ENCODE measurements around the gene GSTA2.
"Not testable (repeated sequence)": the region's sequence is repeated elsewhere in the genome, so short reads cannot be mapped to it uniquely, and the experiment has no call there.

The GSTA2 gene

DNA sequence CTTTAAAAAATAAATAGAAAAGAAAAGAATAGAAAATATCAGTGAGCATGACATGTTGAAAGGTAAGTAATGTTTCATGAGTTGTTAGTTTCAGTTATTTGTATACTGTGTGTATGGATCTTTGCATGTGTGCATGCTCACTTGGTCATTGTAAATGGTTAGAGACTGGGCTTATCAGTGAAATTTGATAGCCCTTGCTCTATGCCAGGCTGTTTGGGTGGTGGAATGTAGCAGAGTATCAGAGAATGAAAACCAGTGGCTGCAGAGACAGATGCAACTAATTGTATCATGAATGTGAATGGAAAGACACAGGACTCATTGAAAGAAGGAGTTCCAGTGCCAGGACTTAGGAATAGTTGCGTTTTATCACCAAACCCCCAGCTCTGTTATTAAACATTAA, 4.2 kb downstream of the GSTA2 start:
- FAIRE-seq: no peak

DNA sequence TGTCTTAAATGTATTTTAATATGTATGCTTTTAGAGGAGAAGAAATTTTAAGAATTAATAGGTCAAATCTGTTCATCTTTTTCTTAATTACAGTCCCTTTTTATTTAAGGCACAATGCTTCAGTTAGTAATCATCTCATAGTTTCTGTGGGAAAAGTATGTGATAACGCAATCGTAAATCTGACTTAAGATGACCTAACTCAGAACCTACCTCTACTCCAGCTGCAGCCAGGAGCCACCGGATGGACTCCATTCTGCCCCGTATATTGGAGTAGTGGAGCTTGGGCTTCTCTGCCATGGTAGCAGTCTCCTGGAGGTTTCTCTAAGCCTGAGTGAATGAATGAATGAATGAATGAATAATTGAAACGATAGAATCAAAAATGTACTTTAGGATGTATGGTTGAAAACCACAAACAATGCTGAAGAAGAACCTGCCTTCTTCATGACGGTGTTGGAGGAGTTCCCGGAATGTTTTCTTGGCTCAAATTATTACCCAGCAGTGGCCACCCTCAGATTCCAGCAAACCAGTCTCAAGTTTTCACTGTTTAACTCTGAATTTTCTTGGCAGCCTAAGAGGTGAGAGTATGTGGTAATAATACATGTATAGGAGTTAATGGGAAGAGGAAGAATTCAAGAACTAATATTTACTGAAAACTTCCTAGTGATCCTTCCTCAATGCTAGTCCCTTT, 5.5 kb downstream of the GSTA2 start:
- FAIRE-seq: not testable (repeated sequence)

DNA sequence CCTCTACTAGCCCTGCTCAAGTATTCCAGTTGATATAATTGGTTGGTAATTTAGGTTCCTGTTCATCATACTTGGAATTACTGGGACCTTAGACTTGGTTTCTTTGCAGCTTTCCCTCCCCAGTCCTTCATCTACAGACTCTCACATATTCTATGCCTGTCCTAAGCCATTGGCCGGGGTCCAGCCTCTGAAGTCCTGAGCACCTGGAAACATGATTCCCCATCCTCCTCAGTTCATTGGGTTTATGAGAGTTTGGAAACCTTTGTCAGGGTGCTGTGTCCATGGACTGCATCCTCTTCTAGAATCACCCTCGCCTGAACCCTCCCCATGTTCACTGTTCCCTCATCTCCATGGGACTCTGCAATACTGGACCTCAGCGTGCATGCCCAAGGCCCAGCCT, 8.8 kb downstream of the GSTA2 start:
- FAIRE-seq: no peak

DNA sequence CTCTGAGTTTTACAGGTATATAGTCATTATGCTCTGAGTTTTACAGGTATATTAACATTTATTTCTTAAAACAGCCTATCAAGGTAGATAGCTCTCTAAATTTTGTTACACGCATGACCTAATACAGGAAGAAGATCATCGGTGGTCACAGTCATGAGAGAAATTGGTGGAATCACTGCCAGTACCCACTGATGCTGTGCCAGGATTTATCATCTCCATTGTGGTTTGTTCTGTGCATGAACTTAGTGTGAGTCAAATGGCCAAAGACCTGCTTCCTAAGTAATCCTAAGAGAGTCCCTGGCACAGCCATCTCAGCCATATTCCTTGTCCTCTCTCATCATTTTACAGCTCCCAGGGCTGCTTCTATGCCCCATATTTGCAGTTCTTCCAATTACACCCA, 10.1 kb downstream of the GSTA2 start:
- FAIRE-seq: not testable (repeated sequence)

DNA sequence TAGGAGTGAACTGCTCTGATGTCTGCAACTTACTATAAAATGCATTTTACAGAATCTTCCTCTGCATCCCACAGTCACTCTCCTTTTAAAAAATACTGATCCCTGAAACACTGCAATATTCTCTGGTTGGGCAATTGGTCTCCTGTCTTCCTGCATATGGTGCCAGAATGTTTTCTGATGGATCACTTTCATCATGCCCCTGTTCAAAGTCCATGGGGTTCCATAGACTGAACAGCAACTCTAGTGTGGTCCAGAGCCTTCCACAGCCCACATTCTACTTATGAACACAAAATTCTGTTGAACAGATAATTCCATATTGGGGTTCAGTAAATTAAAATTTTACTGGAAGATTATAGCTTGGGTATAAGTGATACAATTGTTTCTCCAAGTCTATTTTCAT, 11.0 kb downstream of the GSTA2 start:
- FAIRE-seq: no peak

DNA sequence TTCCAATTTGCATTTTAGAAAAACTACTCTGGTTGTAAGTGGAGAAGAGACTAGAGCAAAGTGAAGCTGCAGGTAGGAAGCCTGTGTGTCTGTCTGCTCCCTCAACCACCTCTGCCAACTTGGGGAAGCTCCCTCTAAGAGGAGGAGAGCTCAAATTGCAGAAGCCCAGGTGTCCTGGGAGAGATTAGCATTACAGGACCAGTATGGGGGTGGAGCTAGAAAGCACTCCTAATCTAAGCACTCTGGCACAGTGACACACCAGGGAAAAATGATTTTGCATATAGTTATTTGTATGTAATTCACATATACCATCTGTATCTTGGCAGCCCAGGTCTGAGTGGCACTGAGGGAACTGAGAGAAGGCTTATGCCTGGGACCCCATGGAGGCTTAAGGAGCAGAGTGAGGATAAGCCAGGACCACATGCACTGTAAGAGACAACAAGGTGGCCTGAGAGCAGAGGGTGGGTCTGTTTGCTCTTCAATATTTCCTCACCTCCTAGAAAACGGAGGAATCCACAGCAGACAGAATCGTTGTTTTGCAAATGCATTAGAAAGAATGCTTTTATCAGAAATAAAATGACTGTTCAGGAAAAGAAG, 13.6 kb downstream of the GSTA2 start:
- FAIRE-seq: no peak

DNA sequence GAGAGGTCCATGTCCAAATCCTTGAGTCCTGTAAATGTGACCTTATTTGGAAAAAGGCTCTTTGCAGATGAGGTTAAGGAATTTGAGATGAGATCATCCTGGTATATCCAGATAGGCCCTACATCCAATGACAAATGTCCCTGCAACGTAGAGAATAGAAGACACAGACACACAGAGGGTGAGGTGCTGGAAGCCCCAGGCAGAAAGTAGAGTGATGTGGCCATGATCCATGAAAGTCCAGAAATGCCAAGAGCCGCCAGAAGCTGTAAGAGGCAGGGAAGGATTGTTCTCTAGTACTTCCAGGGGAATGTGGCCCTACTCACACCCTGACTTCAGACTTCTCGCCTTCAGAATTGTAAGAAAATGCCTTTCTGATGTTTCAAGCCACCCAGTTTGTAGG, 16.0 kb downstream of the GSTA2 start:
- not testable (repeated sequence) for FAIRE-seq

DNA sequence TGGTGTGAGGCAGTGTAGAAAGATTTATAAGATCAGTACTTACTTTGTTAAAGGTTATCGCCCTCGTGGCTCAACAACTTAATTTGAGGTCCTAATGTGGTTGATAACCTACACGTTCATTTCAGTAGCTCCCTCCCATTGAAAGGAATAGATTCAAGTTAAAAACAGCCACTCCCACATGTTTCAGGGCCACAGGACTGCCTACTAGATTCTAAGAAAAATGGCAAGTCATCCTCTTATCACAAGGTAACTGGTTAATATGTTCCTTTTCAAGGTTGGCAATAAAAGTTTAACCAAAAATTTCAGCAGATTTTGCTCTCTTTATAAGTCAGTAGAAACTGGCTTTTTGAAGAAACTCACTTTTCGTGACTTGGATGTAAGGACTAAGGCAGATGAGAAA, 17.1 kb downstream of the GSTA2 start:
- FAIRE-seq: no peak

DNA sequence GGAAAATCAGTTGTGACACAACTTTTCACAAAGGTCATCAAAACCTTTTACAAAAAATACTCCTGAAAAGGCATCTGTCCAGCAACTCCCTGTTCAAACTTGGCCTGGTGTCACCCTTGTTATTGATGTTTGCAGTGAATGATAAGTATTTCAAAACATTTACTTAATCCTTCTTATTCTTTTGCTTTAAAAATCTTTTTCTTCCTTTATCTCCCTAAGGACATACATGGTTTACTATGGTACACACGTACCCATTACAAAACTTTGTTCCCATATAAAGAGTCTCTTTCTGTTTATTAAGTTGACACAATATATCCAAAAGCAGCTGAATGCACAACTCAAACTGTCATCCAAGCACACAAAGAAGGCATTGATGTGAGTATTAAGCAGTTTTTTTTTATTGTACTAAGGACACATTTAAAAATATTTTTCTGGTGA, 17.5 kb downstream of the GSTA2 start:
- no peak for FAIRE-seq

DNA sequence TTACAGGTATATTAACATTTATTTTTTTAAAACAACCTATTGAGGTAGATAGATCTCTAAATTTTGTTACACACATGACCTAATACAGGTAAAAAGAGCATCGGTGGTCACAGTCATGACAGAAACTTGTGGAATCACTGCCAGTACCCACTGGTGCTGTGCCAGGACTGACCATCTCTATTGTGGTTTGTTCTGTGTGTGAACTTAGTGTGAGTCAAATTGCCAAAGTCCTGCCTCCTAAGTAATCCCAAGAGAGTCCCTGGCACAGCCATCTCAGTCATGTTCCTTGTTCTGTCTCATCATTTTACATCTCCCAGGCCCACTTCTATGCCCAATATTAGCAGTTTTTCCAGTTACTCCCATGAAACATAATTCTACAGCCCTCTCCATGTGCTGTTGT, 21.4 kb downstream of the GSTA2 start:
- no peak for FAIRE-seq

DNA sequence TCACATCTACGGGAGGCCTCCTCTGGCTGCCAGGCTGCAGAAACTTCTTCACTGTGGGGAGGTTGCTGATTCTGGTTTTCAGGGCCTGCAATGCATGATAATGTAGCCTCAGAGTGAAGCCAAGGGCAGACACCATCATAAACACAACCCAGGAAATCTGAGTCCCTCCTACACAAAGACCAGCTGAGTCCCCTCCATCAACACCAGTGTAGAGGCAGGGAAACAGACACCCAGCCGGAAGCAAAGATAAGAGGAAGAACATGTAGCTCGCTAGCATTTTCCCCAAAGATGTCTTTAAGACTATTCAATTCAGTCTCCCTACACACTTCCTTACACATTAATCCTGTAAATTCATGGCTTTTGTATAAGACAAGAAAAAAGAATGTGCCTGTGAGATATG, 23.6 kb downstream of the GSTA2 start:
- no peak for FAIRE-seq

DNA sequence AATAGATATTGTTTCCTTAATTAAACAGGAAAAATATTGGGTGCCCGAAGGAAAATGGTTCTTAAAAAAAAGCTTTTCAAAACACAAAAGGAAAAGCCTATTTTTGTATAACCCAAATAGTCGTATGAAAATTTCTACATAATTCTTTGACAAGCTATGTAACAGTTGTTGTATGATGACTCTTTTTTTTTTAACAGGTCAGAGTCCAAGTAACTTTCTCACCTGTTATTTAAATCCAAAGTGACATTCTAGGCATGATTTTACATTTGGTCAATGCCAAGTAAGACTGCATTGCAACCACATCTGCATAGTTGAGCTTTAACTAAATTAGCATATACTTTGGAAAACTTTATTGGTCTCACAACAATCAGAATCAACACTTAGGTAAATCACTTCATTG, 24.1 kb downstream of the GSTA2 start:
- no peak for FAIRE-seq

DNA sequence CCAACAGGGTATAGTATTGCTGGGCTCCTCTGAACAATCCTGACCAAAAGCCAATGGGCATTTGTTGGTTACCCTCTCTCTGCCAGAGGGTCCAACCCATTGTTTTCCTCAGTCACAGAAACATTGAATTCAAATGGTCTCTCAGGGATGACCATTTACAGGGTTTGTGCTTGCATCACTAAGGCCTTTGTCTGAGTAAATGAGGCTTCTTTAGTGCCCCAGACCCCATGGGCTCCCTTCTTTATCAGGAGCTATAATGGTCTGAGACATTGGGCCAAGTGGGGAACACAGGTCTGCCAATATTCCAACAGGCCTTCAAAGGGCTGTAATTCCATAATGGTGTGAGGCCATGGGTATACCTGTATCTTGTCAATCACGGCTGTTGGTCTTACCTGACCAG, 27.1 kb downstream of the GSTA2 start:
- FAIRE-seq: no peak

DNA sequence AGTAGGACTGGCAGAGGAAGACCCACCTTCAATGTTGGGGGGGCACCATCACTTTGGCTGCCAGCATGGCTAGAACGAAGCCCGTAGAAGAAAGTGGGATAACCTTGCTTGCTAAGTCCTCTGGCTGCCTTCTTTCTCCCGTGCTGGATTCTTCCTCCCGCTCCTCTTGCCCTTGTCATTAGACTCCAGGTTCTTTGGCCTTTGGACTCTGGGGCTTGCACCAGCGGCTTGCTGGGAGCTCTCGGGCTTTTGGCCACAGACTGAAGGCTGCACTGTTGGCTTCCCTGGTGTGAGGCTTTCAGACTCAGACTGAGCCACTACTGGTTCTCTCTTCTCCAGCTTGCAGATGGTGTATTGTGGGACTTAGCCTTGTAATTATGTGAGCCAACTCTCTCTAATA, 28.2 kb downstream of the GSTA2 start:
- FAIRE-seq: no peak

DNA sequence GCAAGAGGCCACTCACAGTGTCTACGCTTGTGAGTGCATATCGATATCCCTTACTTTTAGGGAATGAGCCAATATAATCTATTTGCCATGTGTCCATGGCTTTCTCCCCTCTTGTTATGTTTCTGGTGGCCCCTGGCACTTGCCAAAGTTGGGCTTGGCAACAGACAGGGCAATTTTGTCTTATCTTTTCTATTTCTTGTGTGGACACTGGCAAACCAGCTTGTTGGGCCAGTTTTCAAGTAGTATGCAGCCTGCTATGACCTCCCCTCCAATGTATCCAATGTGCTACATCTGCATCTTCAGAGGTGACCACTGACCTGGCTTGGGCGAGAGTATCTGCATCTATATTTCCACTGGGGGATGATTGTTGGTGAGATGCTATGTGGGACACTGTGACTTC, 29.2 kb downstream of the GSTA2 start:
- no peak for FAIRE-seq

DNA sequence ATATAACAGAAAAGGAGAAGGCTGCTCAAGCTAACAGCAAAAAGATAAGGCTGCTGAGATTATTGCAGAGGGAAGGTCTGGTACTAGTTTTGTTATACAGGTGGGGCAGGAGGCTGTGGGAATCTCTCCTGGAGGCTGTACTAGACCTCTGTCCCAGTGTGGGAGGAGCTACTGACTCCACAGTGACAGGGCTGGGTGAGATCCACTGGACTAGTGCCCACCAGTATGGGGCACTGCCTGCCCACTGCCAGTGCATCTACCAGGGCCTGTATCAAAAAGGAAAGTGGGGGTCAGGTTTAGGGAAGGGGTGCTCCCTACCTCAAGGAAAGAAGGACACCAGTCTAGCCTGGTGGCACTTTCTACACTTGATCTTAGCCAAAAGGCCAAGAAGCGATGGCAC, 30.1 kb downstream of the GSTA2 start:
- FAIRE-seq: no peak

DNA sequence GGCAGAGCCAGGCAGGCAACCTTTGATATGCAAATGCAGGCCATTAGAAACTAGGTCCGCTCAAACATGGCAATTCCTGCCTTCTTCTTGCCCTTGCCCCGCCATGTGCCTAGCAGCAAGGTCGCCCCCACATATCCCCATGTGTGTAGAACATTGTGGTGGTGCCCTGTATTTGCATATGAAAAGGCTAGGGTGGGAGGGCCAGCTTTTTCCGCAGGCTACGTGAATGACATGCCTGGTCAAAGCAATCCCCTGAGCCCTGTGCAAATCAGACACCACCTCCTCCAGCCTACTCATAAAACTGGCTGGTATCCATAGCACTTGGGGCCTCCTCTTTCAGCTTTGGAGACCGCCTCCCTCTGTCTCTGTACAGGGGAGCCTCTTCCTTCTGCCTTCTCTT, 31.6 kb downstream of the GSTA2 start:
- no peak for FAIRE-seq

DNA sequence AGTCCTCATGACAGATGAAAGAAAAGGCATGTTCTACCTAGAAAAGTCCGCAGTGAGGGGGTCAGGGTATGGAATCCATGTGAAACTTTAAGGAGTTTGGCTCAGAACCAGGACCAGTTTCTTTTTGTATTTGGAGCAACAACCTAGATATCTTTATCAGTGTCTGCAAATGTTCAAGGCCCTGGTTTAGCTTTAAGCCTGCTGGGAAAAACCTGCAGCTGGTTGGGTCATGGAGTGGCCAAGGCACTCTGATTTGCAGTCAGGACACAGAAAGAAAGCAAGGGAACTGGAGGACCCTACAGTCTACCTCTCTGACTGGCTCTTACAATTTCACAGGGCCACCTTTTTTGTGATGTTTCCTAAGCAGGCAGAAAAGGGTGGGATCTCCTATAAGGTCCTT, 33.7 kb downstream of the GSTA2 start:
- no peak for FAIRE-seq

DNA sequence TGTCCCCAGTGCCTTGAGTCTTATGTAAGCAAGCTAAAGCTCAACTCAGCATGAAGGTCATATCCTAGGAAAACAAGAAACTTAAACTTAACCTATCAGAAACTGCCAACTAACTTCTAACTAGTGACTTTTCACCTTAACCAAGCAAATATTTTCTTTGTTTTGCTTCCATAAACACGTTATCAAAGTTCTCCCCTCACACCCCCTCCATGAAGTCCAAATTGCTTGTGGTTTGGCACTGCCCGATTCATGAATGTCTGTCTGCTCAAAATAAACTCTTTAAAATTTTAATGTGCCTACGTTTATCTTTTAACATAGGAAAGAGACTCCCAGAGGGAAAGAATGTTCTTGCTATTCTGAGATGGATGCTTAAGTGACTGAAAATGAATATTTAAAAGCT, 34.9 kb downstream of the GSTA2 start:
- FAIRE-seq: no peak

DNA sequence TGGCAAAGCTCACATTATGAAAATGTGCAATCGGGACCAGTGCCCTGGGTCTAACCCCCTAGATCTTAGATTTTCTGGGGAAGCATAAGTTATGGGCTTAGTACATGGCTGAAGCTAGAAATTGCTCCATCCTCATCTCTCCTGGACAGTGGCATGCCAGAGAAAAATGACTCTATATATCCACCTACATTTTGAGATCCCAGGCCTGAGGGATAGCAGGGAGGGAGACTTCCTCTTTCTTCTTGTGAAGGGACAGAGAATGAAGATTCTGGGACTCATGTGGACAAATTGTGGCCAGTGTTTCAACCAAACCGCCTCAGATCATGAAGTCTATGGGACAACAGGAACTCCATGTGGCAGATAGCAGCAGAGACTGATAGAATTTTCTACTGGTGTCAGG, 35.4 kb downstream of the GSTA2 start:
- no peak for FAIRE-seq

DNA sequence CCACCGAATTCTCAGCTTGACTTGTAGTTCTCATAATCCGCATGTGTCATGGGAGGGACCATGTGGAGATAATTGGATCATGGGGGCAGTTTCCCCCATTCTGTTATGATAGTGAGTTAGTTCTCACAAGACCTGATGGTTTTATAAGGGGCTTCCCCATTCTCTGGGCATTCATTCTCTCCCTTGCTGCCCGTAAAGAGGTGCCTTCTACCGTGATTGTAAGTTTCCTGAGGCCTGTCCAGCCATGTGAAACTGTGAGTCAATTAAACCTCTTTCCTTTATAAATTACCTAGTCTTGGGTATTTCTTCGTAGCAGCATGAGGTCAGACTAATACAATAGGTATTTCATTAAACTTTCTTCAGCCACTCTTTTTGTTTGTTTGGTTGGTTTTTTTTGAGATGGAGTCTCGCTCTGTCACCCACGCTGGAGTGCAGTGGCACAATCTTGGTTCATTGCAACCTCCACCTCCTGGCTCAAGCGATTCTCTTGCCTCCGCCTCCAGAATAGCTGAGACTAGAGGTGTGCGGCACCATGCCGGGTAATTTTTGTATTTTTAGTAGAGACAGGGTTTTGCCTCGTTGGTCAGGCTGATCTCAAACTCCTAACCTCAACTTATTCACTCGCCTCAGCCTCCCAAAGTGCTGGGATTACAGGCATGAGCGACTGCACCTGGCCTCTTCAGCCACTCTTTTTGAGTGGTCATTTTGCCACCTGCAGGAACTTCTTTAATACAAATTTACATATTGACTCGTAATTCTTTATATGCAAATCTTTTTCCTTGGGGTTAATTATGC, 36.3 kb downstream of the GSTA2 start:
- no peak for FAIRE-seq

DNA sequence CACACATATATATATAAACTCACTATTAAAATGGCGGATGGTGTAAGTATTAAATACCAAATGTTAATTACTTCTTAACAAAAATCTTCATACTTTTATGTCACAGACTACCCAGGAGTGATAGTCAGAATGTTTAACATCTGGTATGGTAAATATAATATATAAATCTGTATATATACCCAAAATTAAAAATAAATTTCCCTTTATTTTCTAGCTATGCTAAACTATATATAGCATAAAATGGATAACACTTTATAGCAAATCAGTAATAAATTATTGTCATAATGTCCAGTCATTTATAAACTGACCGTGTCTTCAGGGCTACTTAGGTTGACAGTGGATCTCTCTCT, 37.1 kb downstream of the GSTA2 start:
- FAIRE-seq: no peak

DNA sequence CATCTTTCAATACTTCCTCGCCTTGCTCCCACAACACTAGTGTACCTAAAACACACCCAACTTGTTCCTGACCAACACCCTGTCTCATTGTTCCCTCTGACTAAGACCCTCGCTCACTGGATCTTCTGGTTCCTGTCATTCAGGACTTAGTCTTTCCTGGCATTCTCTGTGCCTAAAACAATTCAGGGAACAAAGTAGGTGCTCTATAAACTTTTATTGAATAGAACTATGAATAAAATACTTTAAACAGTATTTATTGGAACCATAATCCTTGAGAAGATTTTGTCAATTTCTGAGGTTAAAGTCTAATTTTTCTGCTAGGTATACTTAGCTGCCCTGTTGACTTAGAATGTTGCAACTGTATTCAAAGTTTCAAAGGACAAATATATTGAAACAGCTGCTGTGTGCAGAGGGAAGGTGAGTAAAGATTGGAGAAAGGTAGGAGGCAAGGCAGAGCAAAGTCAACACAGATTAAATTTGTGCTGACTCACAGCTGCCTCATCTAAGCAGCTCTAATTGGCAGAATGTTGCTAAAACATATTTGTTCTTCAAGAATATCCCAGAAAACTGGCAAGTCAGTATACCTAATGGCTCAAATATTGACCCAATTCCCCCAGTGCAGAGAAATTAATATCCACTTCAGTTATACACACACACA, 37.6 kb downstream of the GSTA2 start:
- no peak for FAIRE-seq

DNA sequence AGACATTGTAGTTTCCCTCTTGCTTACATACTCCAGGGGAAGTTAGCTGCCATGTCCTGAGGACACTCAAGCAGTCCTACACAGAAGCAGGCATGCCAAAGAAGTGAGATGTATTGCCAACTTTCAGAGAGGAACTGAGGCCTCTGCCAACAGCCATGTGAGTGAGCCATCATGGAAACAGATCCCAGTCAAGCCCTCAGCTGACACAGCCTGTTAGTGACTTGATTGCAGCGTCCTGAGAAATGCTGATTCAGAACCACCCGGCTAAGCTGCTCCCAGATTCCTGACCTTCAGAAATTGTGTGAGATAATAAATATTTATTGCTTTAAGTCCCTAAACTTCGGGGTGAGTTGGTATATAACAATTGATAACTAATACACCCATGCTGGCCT, 38.1 kb downstream of the GSTA2 start:
- no peak for FAIRE-seq
